NCI-H1048 (cell line): ENCODE measurements around the gene GPATCH11.

Experiments
- DNase-seq: peaks from one replicate; lab custom pipeline; 2025; lab: John Stamatoyannopoulos, UW

GPATCH11 gene

DNA sequence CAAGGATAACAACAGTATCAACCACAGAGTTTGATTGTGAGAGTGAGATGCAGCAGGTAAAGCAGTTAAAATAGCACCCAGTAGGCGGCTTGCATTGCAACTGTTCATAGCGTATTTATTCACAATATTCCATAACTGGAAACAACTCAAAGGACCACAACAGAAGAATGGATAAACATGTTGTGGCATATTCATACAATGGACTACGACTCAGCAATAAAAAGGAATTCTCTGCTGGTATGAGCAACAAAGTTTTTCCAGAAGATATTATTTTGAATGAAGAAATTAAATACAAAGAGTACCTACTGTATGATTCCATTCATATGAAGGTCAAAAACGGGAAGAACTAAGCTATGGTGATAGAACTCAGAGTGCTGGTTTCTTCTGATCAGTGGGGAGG lies 25.2 kb downstream of the GPATCH11 start:
- no peak for DNase-seq

DNA sequence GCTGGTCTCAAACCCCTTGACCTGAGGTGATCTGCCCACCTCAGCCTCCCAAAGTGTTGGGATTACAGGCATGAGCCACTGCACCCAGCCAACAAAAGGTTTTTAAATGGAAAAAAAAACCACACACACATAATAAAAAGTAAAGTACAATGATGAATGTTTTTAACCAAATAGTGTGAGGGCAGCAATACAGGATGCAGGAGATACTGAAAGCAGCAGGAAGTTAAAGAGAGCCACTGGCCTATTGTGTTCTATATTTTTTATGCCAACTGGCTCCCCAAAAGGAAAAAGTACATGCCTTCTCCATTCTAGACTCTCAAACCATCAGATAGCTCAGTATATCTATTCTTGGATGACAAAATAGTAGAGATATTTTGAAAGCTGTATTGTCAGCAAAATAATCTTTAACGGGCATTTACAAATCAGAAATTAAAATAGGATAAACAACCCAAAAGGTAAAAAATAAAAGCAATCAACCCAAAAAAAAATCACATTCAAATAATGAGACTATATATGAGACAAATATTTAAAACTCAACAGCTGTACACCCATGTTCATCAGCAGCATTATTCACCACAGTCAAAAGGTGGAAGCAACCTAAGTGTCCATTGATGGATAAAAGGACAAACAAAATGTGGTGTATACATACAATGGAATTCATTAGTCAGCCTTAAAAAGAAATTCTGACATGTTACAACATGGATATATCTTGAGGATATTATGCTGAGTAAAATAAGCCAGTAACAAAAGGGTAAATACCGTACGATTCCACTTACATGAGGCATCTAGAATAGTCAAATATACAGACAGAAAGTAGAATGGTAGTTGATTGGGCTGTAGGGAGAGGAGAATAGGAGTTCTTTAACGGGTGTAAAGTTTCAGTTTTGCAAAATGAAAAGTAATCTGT lies 26.2 kb downstream of the GPATCH11 start:
- no peak for DNase-seq

DNA sequence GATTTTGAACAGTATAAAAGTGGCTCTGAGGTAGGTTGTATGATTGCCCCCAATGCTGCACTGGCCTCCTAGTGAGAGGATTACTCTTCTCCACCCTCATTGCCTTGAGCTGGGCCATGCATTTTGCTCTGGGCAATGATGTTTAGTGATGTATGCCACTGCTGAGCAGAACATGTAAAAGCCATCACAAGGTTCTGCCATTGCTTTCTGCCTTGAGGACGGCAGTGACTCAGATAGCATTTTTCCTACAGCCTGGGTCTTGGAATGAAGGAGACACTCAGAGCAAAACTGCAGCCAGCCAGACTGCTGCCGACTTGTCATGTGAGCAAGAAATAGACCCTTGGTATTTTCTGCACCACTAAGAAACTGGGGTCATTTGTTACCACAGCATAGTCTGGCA lies 27.6 kb downstream of the GPATCH11 start:
- no peak for DNase-seq

DNA sequence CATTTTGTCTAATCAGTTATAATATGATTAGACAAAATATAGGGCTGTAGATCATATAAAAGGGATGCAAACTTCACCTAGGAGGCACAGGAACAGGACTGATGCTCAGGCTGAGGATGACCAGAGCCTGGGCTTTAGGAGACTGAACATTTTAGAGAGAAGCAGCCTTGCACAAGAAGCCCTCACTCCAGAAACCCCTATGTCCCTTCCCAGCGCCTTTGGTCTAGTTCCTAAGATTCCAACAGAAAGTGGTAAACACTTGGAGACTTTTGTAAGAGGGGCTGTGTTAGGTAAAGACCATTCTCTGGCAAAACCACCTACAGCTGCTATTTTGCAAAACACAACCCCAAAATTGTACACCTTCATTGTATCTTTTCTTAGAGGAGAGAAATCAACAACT lies 33.2 kb downstream of the GPATCH11 start:
- no peak for DNase-seq

DNA sequence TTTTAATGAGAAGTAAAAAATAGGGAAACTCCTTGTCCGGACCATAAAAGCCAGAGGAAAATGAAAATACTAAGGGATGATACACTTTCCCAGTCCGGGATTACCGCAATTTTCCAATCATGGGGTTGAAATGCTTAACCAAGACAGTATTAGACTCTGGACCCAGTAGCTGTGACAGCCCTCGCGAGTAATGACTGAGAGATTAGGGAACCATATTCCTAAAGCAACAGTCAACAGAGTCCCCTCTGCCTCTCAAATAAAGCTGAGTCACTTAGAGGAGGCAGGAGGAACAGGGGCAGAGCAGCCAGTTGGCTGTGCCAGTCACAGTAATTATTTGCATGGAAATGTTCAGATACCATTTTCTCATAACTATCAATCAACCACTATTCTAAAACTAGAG lies 34.8 kb downstream of the GPATCH11 start:
- DNase-seq = no peak

DNA sequence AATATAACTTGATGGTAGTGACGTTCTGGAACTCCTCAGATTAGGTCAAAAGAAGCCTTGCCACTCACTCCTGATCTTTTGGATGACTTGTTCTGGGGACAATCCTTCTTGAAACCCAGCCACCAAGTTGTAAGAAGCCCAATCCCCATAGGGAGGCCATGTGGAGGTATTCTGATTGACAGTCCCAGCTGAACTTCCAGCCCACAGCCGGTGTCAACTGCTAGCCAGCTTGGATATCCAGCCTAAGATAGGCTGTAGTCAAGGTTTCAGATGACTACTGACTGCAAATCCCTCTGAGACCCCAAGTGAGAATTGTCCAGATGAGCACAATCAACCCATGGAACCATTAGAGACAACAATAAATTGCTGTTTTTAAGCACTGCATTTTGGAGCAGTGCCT lies 41.1 kb downstream of the GPATCH11 start:
- DNase-seq = no peak

DNA sequence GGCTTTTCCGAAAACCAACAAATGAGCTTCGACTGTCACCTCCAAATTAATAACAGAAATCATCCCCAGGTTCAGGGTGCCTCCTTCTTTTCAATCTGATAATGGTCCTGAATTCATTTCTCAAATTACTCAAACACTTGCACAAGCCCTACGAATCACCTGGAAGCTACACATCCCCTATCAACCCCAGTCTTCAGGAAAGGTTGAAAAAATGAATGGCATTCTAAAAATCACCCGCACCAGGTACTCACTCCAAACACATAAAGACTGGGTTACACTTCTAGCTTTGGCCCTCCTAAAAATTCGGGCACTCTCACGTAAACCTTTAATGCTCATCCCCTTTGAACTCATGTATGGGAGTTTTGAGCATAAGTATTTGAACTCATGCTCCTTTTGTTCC lies 48.6 kb downstream of the GPATCH11 start:
- DNase-seq = no peak

DNA sequence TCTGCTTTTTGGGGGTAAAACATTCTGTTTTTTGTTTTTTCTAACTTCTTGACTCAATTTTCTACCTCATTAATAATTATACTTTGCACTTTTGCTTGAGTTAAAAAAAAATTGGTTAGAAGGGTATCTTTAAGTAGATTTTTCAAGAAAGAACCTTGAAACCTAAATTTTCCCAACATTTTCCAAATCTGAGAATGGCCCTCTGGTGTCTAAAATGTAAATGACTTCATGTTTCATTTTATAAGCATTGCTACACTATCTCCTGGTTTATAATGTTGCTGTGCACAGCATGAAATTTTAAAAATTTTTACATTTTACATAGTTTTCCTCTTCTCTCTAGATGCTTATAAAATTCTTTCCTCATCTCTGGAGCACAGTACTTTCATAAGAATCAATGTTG lies 58.2 kb downstream of the GPATCH11 start:
- DNase-seq = no peak

DNA sequence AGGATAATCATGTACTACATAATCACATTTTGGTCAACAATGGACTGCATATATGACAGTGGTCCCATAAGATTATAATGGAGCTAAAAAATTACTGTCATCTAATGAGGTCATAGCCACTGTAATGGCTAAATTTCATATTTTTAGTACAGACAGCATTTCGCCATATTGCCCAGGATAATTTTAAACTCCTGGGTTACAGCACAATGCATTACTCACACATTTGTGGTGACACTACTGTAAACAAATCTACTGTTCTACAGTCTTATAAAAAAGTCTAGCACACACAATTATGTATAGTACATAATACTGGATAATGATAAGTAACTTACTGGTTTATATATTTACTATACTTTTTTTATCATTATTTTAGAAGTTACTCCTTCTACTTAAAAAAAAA lies 59.7 kb downstream of the GPATCH11 start:
- DNase-seq = no peak

DNA sequence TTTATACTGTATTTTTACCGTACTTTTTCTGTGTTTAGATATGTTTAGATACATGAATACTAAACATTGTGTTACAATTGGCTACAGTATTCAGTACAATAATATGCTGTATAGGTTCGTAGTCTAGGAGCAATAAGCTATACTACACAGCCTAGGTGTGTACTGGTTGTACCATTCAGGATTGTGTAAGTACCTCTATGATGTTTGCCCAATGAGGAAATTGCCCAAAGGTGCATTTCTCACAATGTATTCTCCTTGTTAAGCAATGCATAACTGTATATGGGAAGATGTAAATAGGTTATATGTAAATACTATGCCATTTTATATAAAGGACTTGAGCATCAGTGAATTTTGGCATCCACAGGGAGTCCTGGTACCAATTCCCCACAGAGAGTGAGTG lies 61.7 kb downstream of the GPATCH11 start:
- no peak for DNase-seq

DNA sequence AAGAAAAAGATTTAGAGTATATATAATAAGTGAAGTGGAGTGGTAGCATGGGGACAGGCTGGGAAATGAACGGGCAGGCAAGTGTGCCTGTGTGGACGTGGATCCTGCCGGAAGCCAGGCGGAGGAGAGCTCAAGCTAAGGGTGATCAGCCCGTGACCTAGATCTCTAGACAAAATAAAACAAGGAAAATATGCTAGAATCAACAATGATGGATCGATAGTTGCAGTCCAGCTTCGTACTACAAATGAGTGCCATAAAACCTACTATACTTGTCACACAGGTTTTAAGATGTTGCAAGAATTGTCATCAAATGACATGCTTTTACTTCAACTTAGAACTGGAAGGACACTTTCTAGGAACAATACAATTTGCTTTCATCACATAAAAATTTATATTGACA lies 64.0 kb downstream of the GPATCH11 start:
- DNase-seq = no peak
